ENCODE results near the gene ANO2. TPM values are rescaled to one million over a fixed set of nuclear protein-coding genes. Genes with fewer than 3 reads are reported as not detected.

Gene ANO2
- total RNA-seq, 1 experiment from 2014 or later: not detected

GRCh38 chr12:5988659-5989116 is 43.6 kb upstream of the ANO2 start:
- Histone ChIP-seq H3K4me2 (ENCODE audit: low read length) (no peak overlapping the region), H3K27ac (ENCODE audit: low read length) (no peak overlapping the region), H3K36me3 (ENCODE audit: low read depth, low read length) (no peaks in the 10 kb centered on the region), H3K4me1 (ENCODE audit: insufficient read depth, low read length) (0 out of 2 replicates have a peak, but pooled peaks cover 5% of the 10 kb centered on the region), H3K27me3 (ENCODE audit: low read length) (peaks cover 9% of the 10 kb centered on the region), H3K9me2 (replicated peaks; ENCODE audit: low read length) (no peaks in the 10 kb centered on the region), H2AFZ (ENCODE audit: low read length) (0 out of 2 replicates have a peak overlapping the region, but pooled peaks have one; percentile 36), H3K9me3 (ENCODE audit: low read length) (no peaks in the 10 kb centered on the region), H3K4me3 (ENCODE audit: low read length) (no peak overlapping the region), H4K20me1 (ENCODE audit: low read length) (no peaks in the 10 kb centered on the region), H3F3A (ENCODE audit: low read length, unreplicated experiment) (no peaks in the 10 kb centered on the region), H3K79me2 (ENCODE audit: low read length) (no peaks in the 10 kb centered on the region), H3K9ac (ENCODE audit: low read length) (no peak overlapping the region)
- DNase-seq (peak; percentile 74), ATAC-seq (peak; percentile 99)
- intact Hi-C loops (cut with micrococcal nuclease): loop anchor here (1.0 to 5.0 kb wide), 2 partner anchors 52 to 299 kb away; no protein-coding TSS in a partner anchor
- no TSS peak for BruUV-seq (replicated peaks)
- TF ChIP-seq, protein P1, sequence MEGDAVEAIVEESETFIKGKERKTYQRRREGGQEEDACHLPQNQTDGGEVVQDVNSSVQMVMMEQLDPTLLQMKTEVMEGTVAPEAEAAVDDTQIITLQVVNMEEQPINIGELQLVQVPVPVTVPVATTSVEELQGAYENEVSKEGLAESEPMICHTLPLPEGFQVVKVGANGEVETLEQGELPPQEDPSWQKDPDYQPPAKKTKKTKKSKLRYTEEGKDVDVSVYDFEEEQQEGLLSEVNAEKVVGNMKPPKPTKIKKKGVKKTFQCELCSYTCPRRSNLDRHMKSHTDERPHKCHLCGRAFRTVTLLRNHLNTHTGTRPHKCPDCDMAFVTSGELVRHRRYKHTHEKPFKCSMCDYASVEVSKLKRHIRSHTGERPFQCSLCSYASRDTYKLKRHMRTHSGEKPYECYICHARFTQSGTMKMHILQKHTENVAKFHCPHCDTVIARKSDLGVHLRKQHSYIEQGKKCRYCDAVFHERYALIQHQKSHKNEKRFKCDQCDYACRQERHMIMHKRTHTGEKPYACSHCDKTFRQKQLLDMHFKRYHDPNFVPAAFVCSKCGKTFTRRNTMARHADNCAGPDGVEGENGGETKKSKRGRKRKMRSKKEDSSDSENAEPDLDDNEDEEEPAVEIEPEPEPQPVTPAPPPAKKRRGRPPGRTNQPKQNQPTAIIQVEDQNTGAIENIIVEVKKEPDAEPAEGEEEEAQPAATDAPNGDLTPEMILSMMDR (conservative IDR thresholded peaks at IDR 0.05; ENCODE audit: low read depth, low read length): peak; percentile 93
- no peak for TF ChIP-seq EZH2 (IDR thresholded peaks at IDR 0.05; ENCODE audit: low read length, unreplicated experiment)
- POLR2A ChIA-PET (ENCODE audit: unreplicated experiment): interaction anchor here (0.5 kb wide), 1 partner anchor 17 kb away, joined by 3 read pairs; no protein-coding TSS in a partner anchor
- CTCF ChIA-PET: interaction anchor here (0.6 to 2.6 kb wide), 4 partner anchors 32 to 477 kb away, joined by 3 to 42 read pairs (median 6); no protein-coding TSS in a partner anchor

DNA sequence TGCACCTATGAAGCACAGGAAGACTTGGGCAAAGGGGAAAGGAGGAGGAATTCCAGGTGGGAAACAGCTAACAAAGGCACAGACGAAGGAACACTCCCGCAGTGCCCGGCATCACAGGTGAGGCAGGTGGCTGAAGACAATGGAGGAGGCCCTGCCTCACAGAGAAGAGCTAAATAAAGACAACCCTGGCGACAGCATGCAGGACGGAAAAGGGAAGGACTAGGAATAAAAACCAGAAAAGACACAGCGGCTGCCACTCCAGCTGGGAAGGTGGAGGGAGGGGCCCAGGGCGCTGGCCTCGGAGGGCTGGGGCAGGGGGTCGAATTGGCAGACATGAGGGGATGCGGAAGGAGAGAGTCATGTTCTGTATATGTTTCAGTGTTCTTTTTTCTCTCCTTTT is 43.0 kb upstream of the ANO2 start:
- intact Hi-C loops (cut with micrococcal nuclease): loop anchor here (1.0 to 5.0 kb wide), 2 partner anchors 52 to 299 kb away; no protein-coding TSS in a partner anchor
- 0 out of 2 replicates have a peak, but pooled peaks cover 5% of the 10 kb centered on the region for H3K4me1 ChIP-seq (ENCODE audit: insufficient read depth, low read length)
- CTCF ChIA-PET: interaction anchor here (0.6 to 2.6 kb wide), 3 partner anchors 31 to 226 kb away, joined by 5 to 42 read pairs (median 6); no protein-coding TSS in a partner anchor
- DNase-seq: no peak
- no peaks in the 10 kb centered on the region for H3F3A ChIP-seq (ENCODE audit: low read length, unreplicated experiment)
- POLR2A ChIA-PET (ENCODE audit: unreplicated experiment): interaction anchor here (0.5 kb wide), 1 partner anchor 18 kb away, joined by 3 read pairs; no protein-coding TSS in a partner anchor
- H2AFZ ChIP-seq (ENCODE audit: low read length): no peak overlapping the region
- H3K9me2 ChIP-seq (replicated peaks; ENCODE audit: low read length): no peaks in the 10 kb centered on the region
- no peak overlapping the region for H3K4me2 ChIP-seq (ENCODE audit: low read length)
- no peaks in the 10 kb centered on the region for H3K36me3 ChIP-seq (ENCODE audit: low read depth, low read length)
- no peak for ATAC-seq
- H3K79me2 ChIP-seq (ENCODE audit: low read length): no peaks in the 10 kb centered on the region
- no TSS peak for BruUV-seq (replicated peaks)
- no peak overlapping the region for H3K4me3 ChIP-seq (ENCODE audit: low read length)
- H3K9ac ChIP-seq (ENCODE audit: low read length): no peak overlapping the region
- no peaks in the 10 kb centered on the region for H4K20me1 ChIP-seq (ENCODE audit: low read length)
- no peak overlapping the region for H3K27ac ChIP-seq (ENCODE audit: low read length)
- H3K27me3 ChIP-seq (ENCODE audit: low read length): peaks cover 9% of the 10 kb centered on the region
- TF ChIP-seq, protein P1 (conservative IDR thresholded peaks at IDR 0.05; ENCODE audit: low read depth, low read length): no peak
- TF ChIP-seq EZH2phosphoT487 (IDR thresholded peaks at IDR 0.05; ENCODE audit: borderline replicate concordance, low read length) (no peak), EZH2 (IDR thresholded peaks at IDR 0.05; ENCODE audit: low read length, unreplicated experiment) (no peak)
- no peaks in the 10 kb centered on the region for H3K9me3 ChIP-seq (ENCODE audit: low read length)

GRCh38 chr12:5987573-5987972 is 42.5 kb upstream of the ANO2 start:
- H3K9ac ChIP-seq (ENCODE audit: low read length): no peak overlapping the region
- no peaks in the 10 kb centered on the region for H4K20me1 ChIP-seq (ENCODE audit: low read length)
- DNase-seq: no peak
- POLR2A ChIA-PET (ENCODE audit: unreplicated experiment): no interaction called here
- H3K27me3 ChIP-seq (ENCODE audit: low read length): peaks cover 9% of the 10 kb centered on the region
- no peak overlapping the region for H2AFZ ChIP-seq (ENCODE audit: low read length)
- H3K4me3 ChIP-seq (ENCODE audit: low read length): no peak overlapping the region
- H3K79me2 ChIP-seq (ENCODE audit: low read length): no peaks in the 10 kb centered on the region
- no TSS peak for BruUV-seq (replicated peaks)
- H3K4me2 ChIP-seq (ENCODE audit: low read length): no peak overlapping the region
- H3K4me1 ChIP-seq (ENCODE audit: insufficient read depth, low read length): 0 out of 2 replicates have a peak, but pooled peaks cover 5% of the 10 kb centered on the region
- H3K9me2 ChIP-seq (replicated peaks; ENCODE audit: low read length): no peaks in the 10 kb centered on the region
- H3K9me3 ChIP-seq (ENCODE audit: low read length): no peaks in the 10 kb centered on the region
- no peaks in the 10 kb centered on the region for H3F3A ChIP-seq (ENCODE audit: low read length, unreplicated experiment)
- CTCF ChIA-PET: interaction anchor here (2.6 kb wide), 1 partner anchor 51 kb away, joined by 42 read pairs; no protein-coding TSS in a partner anchor
- TF ChIP-seq, protein P1 (conservative IDR thresholded peaks at IDR 0.05; ENCODE audit: low read depth, low read length): no peak
- TF ChIP-seq EZH2 (IDR thresholded peaks at IDR 0.05; ENCODE audit: low read length, unreplicated experiment): no peak
- no peak for TF ChIP-seq EZH2phosphoT487 (IDR thresholded peaks at IDR 0.05; ENCODE audit: borderline replicate concordance, low read length)
- intact Hi-C loops (cut with micrococcal nuclease): loop anchor here (5.0 kb wide), 1 partner anchor 300 kb away; no protein-coding TSS in a partner anchor
- no peak overlapping the region for H3K27ac ChIP-seq (ENCODE audit: low read length)
- no peaks in the 10 kb centered on the region for H3K36me3 ChIP-seq (ENCODE audit: low read depth, low read length)
- ATAC-seq: no peak
